Measurements from ENCODE around the gene RDH8.
A peak's percentile ranks its signal among the peaks of the same experiment; 100 is the strongest.
"Not testable (repeated sequence)": the region's sequence is repeated elsewhere in the genome, so short reads cannot be mapped to it uniquely, and the experiment has no call there.

Gene RDH8

DNA sequence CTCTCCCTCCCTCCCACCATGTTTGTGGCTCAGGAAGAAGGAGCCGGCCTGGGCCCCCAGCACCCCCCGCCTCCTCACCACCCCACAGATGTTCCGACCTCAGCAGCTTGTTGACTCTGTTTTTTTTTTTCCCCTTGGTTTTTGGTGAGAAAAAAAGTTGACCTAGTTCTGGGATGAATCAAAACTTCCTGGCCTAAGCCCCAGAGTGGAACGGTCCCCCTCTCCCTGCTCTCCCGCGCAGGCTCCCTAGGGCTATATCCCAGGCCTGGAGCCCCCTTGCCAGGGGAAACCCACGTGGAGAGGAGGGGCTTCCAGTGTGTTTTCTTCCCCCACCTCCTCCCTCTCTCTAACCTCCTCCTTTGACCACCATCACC is 7.0 kb upstream of the RDH8 start:
- no peak for DNase-seq

GRCh38 chr19:10006752-10007323 is 6.4 kb upstream of the RDH8 start:
- DNase-seq: no peak

DNA sequence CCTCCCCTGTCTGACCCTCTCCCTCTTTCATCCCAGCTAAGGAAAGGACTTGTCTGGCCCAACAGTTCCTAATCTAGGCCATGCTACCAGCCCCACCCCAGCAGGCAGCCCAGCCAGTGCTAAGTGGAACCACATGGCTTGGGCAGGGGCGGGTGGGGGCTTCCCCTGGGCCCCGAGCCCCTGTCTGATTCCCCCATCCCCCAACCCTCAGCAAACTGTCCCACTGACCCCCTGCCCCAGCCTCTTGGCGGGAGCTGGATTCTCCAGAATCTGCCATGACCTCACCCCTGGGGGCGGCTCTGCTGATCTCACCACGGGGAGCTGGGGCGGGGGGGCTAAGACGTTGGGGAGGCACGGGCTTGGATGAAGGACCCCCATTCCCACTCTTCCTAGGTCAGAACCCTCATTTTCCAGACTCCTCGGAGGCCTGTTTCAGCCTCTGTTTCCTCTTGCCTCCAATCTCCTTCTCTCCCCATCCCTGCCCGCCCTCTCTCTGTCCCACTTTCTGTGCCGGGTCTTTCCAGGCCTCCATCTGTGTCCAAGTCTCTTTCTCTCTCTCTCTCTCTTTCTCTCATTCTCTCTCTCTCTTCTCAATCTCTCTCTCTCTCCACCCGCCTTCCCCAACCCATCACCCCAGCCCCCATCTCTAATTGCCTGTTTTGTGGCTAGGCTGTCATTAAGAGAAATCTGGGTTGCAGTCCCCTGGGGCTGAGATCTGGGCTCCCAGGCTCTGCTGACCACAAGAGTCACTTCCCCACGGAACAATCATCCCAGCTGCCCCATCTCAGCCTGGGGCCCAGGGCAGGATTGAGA is 5.7 kb upstream of the RDH8 start:
- no peak for DNase-seq

- no peak for DNase-seq
These were observed 5.0 kb upstream of the RDH8 start for GRCh38 chr19:10008184-10008765.

DNA sequence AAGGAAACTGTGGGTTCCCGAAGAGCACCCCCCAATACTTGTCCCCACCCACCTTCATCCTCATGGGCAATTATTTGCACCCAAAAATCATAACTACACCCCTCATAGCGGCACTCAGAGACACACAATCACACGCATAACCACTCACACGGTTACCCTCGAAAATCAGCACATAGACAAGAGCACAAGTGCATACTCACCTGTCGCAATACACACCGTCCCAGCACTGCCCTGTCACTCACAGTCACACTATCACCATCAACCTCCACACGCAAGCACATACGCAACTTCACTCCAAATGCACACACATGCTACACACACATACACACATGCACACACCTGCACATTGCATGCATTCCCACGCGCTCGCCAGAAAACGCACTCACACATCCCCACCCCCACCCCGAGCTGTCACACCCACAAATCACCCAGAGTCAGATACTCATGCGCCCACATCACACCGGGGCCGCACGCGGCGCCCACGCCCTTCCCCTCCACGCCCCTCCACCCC is 3.5 kb upstream of the RDH8 start:
- no peak for DNase-seq

DNA sequence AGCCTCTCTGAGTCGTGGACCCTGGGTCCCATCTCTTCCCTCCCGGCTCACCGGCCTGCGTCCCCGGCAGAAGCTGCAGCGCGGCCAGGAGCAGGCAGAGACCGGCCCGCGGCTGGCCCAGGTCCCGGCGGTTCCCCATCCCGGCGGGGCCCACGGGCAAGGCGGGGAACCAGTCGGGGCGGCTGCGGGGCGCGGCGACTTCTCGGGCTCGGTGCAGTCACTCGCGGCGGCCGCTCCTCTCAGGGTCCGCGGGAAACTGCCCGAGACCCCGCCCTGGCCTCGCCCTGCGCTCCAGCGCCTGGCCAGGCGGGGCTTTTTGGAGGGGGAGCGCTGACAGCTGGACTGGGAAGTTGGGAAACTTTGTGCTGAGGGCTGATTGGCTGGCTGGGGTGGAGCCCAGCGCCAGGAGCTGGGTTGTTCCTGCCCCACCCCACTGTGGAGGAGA is 3.0 kb upstream of the RDH8 start, which contains the start of gene COL5A3:
TSS of gene COL5A3 (minus strand) at position 258 of the 445 bp plus-strand sequence. CDS start at position 139, 119 bp downstream.
- no peak for DNase-seq

DNA sequence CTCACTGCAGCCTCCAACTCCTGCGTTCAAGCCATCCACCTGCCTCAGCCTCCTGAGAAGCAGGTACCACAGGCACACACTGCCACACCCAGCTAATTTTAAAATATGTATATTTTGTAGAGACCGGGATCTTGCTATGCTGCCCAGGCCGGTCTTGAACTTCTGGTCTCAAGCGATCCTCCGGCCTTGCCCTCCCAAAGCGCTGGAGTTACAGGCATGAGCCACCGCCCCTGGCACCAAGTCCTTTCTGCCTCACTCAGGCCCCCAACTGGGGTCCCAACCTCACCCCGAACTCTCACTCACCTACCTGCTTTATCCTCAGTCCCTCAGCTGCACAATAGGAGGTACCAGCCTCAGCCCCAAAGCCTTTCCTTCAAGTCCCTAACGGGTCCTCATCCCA is 2.3 kb upstream of the RDH8 start:
- DNase-seq: no peak

DNA sequence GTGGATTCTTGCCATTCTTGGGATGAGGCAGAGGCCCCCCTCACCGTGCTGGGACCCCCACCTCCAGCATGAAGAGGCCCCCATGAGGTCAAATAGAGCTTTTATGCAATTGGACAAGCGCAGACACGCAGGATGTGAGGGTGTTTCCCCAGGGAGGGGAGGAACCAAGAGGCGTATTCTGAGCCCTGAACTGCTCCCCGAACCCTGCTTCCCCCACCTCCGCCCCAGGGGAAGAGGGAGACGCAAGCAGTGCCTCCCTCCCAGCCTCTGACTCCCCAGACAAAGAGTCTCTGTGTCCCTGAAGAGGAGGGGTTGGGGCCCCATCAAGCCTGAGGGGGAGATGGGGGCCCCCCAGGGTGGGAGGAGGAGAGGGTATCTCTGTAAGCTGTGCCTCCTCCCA is 1.3 kb upstream of the RDH8 start:
- no peak for DNase-seq

- DNase-seq: no peak
These were observed 743 bp downstream of the RDH8 start for GRCh38 chr19:10013834-10014618.

- no peak for DNase-seq
These were observed 5.0 kb downstream of the RDH8 start for GRCh38 chr19:10018263-10018662.

DNA sequence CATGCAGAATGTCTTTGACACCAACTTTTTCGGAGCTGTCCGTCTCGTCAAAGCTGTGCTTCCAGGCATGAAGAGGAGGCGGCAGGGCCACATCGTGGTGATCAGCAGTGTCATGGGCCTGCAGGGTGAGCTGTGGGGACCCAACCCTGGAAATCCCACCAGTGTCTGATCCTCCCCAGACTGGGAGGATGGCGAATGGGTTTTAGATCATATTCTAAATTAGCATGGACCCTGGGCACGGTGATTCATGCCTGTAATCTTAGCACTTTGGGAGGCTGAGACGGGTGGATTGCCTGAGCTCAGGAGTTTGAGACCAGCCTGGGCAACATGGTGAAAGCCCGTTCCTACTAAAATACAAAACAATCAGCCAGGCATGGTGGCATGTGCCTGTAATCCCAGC is 5.5 kb downstream of the RDH8 start:
- no peak for DNase-seq

GRCh38 chr19:10019246-10019645 is 6.0 kb downstream of the RDH8 start:
- DNase-seq: no peak

DNA sequence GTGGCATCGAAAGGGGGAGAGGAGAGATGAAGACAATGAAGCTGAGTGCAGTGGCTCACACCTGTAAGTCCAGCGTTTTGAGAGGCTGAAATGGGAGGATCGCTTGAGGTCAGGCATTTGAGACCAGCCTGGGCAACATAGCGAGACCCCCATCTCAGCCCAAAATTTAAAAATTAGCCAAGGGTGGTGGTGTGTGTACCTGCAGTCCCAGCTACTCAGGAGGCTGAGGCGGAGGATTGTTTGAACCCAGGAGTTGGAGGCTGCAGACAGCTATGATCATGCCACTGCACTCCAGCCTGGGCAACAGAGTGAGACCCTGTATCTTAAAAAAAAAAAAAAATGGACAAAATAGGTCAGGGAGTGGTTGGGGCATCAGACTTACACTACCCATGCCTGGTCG is 7.6 kb downstream of the RDH8 start:
- no peak for DNase-seq

- no peak for DNase-seq
These were observed 8.2 kb downstream of the RDH8 start for GRCh38 chr19:10021446-10021845.

DNA sequence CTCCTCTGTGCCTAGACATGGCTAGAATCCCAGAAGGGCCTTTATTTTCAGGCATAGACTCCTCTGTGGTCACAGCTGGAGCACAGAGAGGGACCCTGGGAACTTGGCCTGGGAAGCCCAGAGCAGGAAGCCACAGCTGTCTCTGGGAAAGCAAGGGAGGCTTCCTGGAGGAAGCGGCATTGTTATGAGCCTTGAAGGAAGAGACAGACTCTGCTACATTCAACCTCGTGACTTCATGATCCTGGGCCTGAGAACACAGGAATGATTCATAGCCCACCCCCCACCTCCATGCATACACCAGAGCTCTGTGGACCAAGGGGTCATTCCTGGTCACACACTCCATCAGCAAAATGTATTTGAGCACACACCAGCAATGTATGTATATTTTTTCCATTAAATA is 8.6 kb downstream of the RDH8 start:
- no peak for DNase-seq

DNA sequence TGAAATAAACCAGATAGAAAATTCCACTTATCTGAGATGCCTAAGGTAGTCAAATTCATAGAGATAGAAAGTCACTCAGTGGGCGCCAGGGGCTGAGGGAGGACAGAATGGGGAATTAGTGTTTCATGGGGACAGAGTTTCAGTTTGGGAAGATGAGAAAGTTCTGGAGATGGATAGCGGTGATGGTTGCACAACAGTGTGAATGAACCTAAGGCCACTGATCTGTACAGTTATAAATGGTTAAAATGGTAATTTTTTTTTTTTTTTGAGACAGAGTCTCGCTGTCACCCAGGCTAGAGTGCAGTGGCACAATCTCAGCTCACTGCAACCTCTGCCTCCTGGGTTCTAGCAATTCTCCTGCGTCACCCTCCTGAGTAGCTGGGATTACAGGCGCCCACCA is 9.8 kb downstream of the RDH8 start:
- DNase-seq: not testable (repeated sequence)

GRCh38 chr19:10026744-10027143 is 13.5 kb downstream of the RDH8 start:
- DNase-seq: no peak

DNA sequence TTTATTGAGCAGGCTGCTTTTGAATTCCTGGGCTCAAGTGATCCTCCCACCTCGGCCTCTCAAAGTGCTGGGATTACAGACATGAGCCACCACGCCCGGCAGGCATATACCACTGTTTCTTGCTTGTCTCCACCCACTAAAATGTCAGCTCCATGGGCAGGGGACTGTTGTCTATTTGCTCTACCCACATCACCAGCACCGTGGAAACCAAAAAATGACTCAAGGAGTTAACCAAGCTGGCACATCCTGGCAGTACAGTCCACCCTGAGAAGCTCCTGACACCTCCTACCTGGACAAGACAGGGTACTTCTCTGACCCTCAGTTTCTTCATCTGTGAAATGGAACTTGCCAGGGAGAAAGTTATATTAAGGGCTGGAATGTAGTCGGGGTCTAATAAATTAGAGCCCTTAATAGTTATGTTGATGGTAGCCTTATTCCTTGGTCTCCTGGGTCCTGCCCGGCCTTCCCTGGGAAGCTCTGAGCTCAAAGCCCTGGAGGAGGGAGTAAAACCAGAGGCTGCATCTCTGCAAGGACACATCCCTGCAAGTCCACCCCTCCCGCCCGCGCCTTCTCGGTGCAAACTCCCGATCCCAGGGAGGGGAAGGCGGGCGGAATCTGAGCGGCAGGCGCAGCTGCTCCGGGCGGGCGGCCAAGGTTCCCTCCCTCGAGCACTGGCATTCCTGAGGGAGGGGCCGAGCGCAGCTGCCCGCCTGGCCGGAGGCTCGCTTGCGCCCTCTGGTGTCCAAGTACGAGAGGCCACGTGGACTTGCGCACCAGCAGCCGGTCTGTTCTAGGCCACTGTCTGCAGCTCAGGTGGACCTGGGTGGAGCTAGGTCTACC is 14.1 kb downstream of the RDH8 start:
- peak; percentile 78 for DNase-seq

DNA sequence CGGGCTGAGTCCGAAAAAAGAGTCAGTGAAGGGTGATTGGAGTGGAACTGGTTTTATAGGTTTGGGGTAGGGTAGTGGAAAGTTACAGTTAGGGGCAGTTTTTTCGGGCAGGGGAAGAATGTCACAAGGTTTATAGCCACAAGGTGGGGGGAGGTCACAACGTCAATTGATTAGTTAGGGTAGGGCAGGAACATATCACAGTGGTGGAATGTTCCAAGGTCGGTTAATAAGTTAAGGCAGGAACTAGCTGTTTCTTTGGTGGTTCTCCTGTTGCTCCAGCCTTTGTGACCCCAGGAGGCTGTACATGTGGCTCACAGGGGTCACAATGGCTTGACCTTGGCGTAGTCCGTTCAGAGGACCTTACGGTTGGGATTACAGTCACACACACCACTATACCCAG is 20.3 kb downstream of the RDH8 start:
- DNase-seq: no peak

DNA sequence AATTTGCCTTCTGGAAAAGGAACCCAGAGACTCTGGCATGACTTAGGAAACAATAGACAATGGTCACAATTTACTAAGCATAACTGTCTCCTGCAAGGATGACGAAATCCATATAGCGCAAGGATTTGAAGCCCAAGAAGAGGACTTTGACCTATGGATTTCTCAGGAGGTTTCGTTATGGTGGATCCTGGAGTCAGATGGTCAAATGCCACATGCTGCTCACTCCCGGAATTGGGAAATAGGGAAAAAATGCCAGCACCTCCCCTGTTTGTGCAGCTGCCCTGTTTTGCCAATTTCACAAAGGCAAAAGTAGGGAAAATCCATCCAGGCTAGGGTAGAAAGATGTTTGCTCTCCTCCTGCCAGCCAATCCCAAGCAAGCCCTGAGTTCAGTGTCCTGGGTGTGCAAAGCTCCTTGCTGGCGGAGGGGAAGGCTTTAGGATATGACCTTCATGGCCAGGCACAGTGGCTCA is 23.4 kb downstream of the RDH8 start:
- no peak for DNase-seq

GRCh38 chr19:10037367-10037766 is 24.1 kb downstream of the RDH8 start:
- DNase-seq: no peak

GRCh38 chr19:10037809-10038208 is 24.5 kb downstream of the RDH8 start:
- no peak for DNase-seq

Measured in CD4-positive, alpha-beta T cell treated with Interleukin-10 for 1 hour (primary cell).